GM19324 (cell line): ENCODE measurements around the gene WNT6.

ENCODE experiments used
- ATAC-seq: cut with Tn5 transposase; IDR thresholded peaks from one replicate; pipeline ENCODE4 v1.9.1; 2021; ENCODE audit warnings: mild to moderate bottlenecking, moderate library complexity; ENCODE audit not compliant: unreplicated experiment, low FRiP score

WNT6 gene

GRCh38 chr2:218875692-218876246 lies 16.2 kb downstream of the WNT6 start:
- ATAC-seq, result no peak

GRCh38 chr2:218876562-218877219 lies 17.1 kb downstream of the WNT6 start:
- no peak for ATAC-seq

- no peak for ATAC-seq
Observed at GRCh38 chr2:218877331-218877730, 17.7 kb downstream of the WNT6 start.

GRCh38 chr2:218877891-218878290 lies 18.3 kb downstream of the WNT6 start:
- no peak for ATAC-seq

GRCh38 chr2:218878486-218878885 lies 18.9 kb downstream of the WNT6 start:
- no peak for ATAC-seq

- no peak for ATAC-seq
Observed at GRCh38 chr2:218878926-218879761, 19.5 kb downstream of the WNT6 start.

- ATAC-seq, result no peak
Observed at GRCh38 chr2:218879776-218880101, 20.1 kb downstream of the WNT6 start.

GRCh38 chr2:218880102-218880858 lies 20.7 kb downstream of the WNT6 start, which contains the start of gene WNT10A:
Gene WNT10A, plus strand, starts transcription at chr2:218880852. Its CDS starts 144 bp downstream, at chr2:218880996.
- peak; percentile 69 for ATAC-seq

- ATAC-seq, result no peak
Observed at GRCh38 chr2:218880859-218881594, 21.4 kb downstream of the WNT6 start.

GRCh38 chr2:218881744-218882460 lies 22.3 kb downstream of the WNT6 start:
- no peak for ATAC-seq

- no peak for ATAC-seq
Observed at GRCh38 chr2:218882461-218882816, 22.8 kb downstream of the WNT6 start.

- ATAC-seq, result no peak
Observed at GRCh38 chr2:218882866-218883366, 23.3 kb downstream of the WNT6 start.

GRCh38 chr2:218883491-218884490 lies 24.2 kb downstream of the WNT6 start:
- no peak for ATAC-seq

GRCh38 chr2:218884519-218884918 lies 24.9 kb downstream of the WNT6 start:
- ATAC-seq, result no peak

GRCh38 chr2:218885981-218886947 lies 26.7 kb downstream of the WNT6 start:
- peak; percentile 49 for ATAC-seq

GRCh38 chr2:218887079-218887478 lies 27.5 kb downstream of the WNT6 start:
- no peak for ATAC-seq

GRCh38 chr2:218888341-218888740 lies 28.7 kb downstream of the WNT6 start:
- no peak for ATAC-seq
